GM12875 (cell line): ENCODE measurements around the gene SELP.

Experiments used
- H3K4me3 ChIP-seq: one replicate; pipeline ENCODE4 v1.5.1; 2011; ENCODE audit warnings: low read depth, low read length, control low read depth
- CTCF ChIP-seq: IDR thresholded peaks from 2 replicates; pipeline ENCODE4 v1.5.1; 2011; ENCODE audit warnings: low read depth, mild to moderate bottlenecking, control low read depth, inconsistent platforms, low read length, moderate library complexity, borderline replicate concordance; ENCODE audit not compliant: insufficient read depth

The SELP gene

GRCh38 chr1:169651035-169651434 is 21.1 kb upstream of the SELP start:
- TF ChIP-seq CTCF = no peak

GRCh38 chr1:169650551-169650950 is 20.6 kb upstream of the SELP start:
- H3K4me3 ChIP-seq = no peak overlapping the region
- TF ChIP-seq CTCF = no peak

More at GRCh38 chr1:169651035-169651434, 21.1 kb upstream of the SELP start:
- H3K4me3 ChIP-seq = no peak overlapping the region

- TF ChIP-seq CTCF = no peak
- H3K4me3 ChIP-seq = no peak overlapping the region
Observed at GRCh38 chr1:169648709-169649108, 18.8 kb upstream of the SELP start.

GRCh38 chr1:169648187-169648586 is 18.3 kb upstream of the SELP start:
- H3K4me3 ChIP-seq = no peak overlapping the region
- no peak for TF ChIP-seq CTCF

- no peak for TF ChIP-seq CTCF
- no peak overlapping the region for H3K4me3 ChIP-seq
Observed at GRCh38 chr1:169647512-169647911, 17.6 kb upstream of the SELP start.

GRCh38 chr1:169644297-169644696 is 14.4 kb upstream of the SELP start:
- TF ChIP-seq CTCF = no peak
- no peak overlapping the region for H3K4me3 ChIP-seq

GRCh38 chr1:169634877-169635276 is 5.0 kb upstream of the SELP start:
- no peak overlapping the region for H3K4me3 ChIP-seq
- TF ChIP-seq CTCF = no peak
